K562 (cell line): ENCODE results near the gene GAB1. TPM values are rescaled to one million over a fixed set of nuclear protein-coding genes. Genes with fewer than 3 reads are reported as not detected.

ENCODE experiments used
- BRCA1 ChIP-seq, 2 experiments: fragments of 450-650 bp in 1 of 2; sonication (generic) in 1 of 2; formaldehyde crosslinking in 1 of 2; IDR thresholded peaks; 2 replicates each; pipeline versions ENCODE4 v1.5.0 to v1.6.1; 2017 to 2020; ENCODE audit warnings: mild to moderate bottlenecking in 1 of 2, missing genetic modification reagents in 1 of 2
- CLOCK ChIP-seq: fragments of 250-450 bp; sonication (Bioruptor Pico); IDR thresholded peaks from 2 replicates; pipeline ENCODE4 v1.4.0; 2020; ENCODE audit warnings: mild to moderate bottlenecking, moderate library complexity, borderline replicate concordance
- E2F6 ChIP-seq, 2 experiments: IDR thresholded peaks; 2 replicates each; pipeline ENCODE4 v1.6.1; 2011; ENCODE audit warnings: borderline replicate concordance in 1 of 2, control low read depth in 1 of 2, low read depth in 1 of 2, low read length in 1 of 2, mild to moderate bottlenecking in 1 of 2, mixed read lengths in 1 of 2, moderate library complexity in 1 of 2; ENCODE audit not compliant: insufficient read depth in 1 of 2, insufficient read length in 1 of 2, poor library complexity in 1 of 2, severe bottlenecking in 1 of 2; ENCODE audit errors: extremely low read depth in 1 of 2
- ELK1 ChIP-seq: sonication (generic); formaldehyde crosslinking; IDR thresholded peaks from 2 replicates; pipeline ENCODE4 v1.8.1; 2022; ENCODE audit warnings: missing genetic modification reagents
- JUND ChIP-seq, 2 experiments: IDR thresholded peaks; 2 replicates in 1 of 2; 3 replicates in 1 of 2; pipeline ENCODE4 v1.6.1; 2011; ENCODE audit warnings: borderline replicate concordance in 2 of 2, low read depth in 2 of 2, low read length in 2 of 2, improper control_type of control experiment in 1 of 2, missing biosample characterization in 1 of 2, missing genetic modification characterization in 1 of 2, missing genetic modification reagents in 1 of 2
- MXD1 ChIP-seq: fragments of 250-450 bp; sonication (Bioruptor Pico); IDR thresholded peaks from 2 replicates; pipeline ENCODE4 v1.8.0; 2021; ENCODE audit warnings: borderline replicate concordance, mild to moderate bottlenecking, moderate library complexity; ENCODE audit not compliant: poor library complexity, severe bottlenecking
- MYBL2 ChIP-seq, 2 experiments: fragments of 450-650 bp in 1 of 2; sonication (generic) in 1 of 2; formaldehyde crosslinking in 1 of 2; IDR thresholded peaks; 2 replicates each; pipeline versions ENCODE4 v1.6.1 to v1.8.1; 2017 to 2022; ENCODE audit warnings: borderline replicate concordance in 1 of 2, inconsistent platforms in 1 of 2, low read depth in 1 of 2, mild to moderate bottlenecking in 1 of 2, missing genetic modification reagents in 1 of 2, moderate library complexity in 1 of 2
- NCOA6 ChIP-seq: fragments of 450-650 bp; IDR thresholded peaks from 2 replicates; pipeline ENCODE4 v1.6.1; 2017; ENCODE audit warnings: mild to moderate bottlenecking
- UBTF ChIP-seq, 2 experiments: IDR thresholded peaks; 2 replicates each; pipeline ENCODE4 v1.6.1; 2012; ENCODE audit warnings: improper control_type of control experiment in 2 of 2, low read depth in 2 of 2, low read length in 2 of 2, borderline replicate concordance in 1 of 2
- ZNF184 ChIP-seq: sonication (generic); formaldehyde crosslinking; IDR thresholded peaks from 2 replicates; pipeline ENCODE4 v1.5.0; 2020; ENCODE audit warnings: missing genetic modification reagents
- ZNF354B ChIP-seq: fragments of 250-450 bp; sonication (Bioruptor Pico); IDR thresholded peaks from 2 replicates; pipeline ENCODE4 v1.4.0; 2020
- ZZZ3 ChIP-seq: fragments of 450-650 bp; IDR thresholded peaks from 2 replicates; pipeline ENCODE4 v1.6.1; 2016; ENCODE audit warnings: antibody characterized with exemption, mild to moderate bottlenecking, moderate library complexity
- polyA plus RNA-seq, 8 experiments: library from polyadenylated mRNA; depleted of rRNA in 4 of 8; stranded (reverse) in 5 of 8; unstranded in 3 of 8; fragments of >200 nt; fragmentation: Nextera tagmentation in 2 of 8; fragmentation: Illumina TruSeq in 1 of 8; extraction: Ambion mirVana in 2 of 8; extraction: Trizol in 1 of 8; gene quantifications; 2 replicates each; pipeline versions ENCODE4 v1.2.1 to v1.2.3, GENCODE V29; 2011 to 2014; ENCODE audit warnings: inconsistent platforms in 1 of 8, missing spikeins in 1 of 8
- total RNA-seq, 7 experiments: library from RNA; depleted of rRNA in 6 of 7; stranded (reverse); fragments of >200 nt in 6 of 7; fragmentation: Illumina TruSeq in 2 of 7; extraction: Trizol in 2 of 7; gene quantifications; 2 replicates each; pipeline versions ENCODE4 v1.2.1 to v1.2.3, GENCODE V29; 2011 to 2021; ENCODE audit warnings: low replicate concordance in 1 of 7

GAB1 gene
- total and polyA plus RNA-seq, 9 of the 15 experiments (the other 6 are each of a cell fraction or from before 2014, with no cell fraction given), result 1.3 to 14.6 (median 7.5) TPM

- TF ChIP-seq E2F6 (IDR thresholded peaks at IDR 0.05; ENCODE audit: borderline replicate concordance in 1 of 2, extremely low read depth in 1 of 2, insufficient read depth in 1 of 2, insufficient read length in 1 of 2, low read depth in 1 of 2, low read length in 1 of 2, poor library complexity in 1 of 2, severe bottlenecking in 1 of 2) (peak in 1 of 2 experiments; percentile 39), BRCA1 (IDR thresholded peaks at IDR 0.05) (no peak), BRCA1 (CRISPR knock-in tag; IDR thresholded peaks at IDR 0.05) (no peak), MYBL2 (IDR thresholded peaks at IDR 0.05; ENCODE audit: low read depth) (no peak), MYBL2 (CRISPR knock-in tag; IDR thresholded peaks at IDR 0.05; ENCODE audit: borderline replicate concordance) (no peak), ZNF184 (CRISPR knock-in tag) (no peak), ELK1 (CRISPR knock-in tag) (no peak), CLOCK (CRISPR knock-in tag) (no peak), MXD1 (CRISPR knock-in tag) (no peak), ZNF354B (CRISPR knock-in tag) (no peak), ZZZ3 (no peak), UBTF (IDR thresholded peaks at IDR 0.05; ENCODE audit: borderline replicate concordance in 1 of 2, low read depth in 2 of 2, low read length in 2 of 2) (0 out of 4 replicates have a peak, but pooled peaks of 1 of the 2 experiments have one; percentile 17), NCOA6 (no peak), JUND (IDR thresholded peaks at IDR 0.05; ENCODE audit: borderline replicate concordance, low read depth, low read length) (no peak), JUND (tag; IDR thresholded peaks at IDR 0.05; ENCODE audit: borderline replicate concordance, low read depth, low read length) (0 out of 3 replicates have a peak, but pooled peaks have one; percentile 25)
Observed at GRCh38 chr4:143381189-143382118, 44.8 kb downstream of the GAB1 start (continued).
